HFFc6 (cell line): ENCODE data around the gene NSMCE4A. TPM values are rescaled to one million over a fixed set of nuclear protein-coding genes. Genes with fewer than 3 reads are reported as not detected.
A peak's percentile ranks its signal among the peaks of the same experiment; 100 is the strongest.
"Not testable (repeated sequence)": the region's sequence is repeated elsewhere in the genome, so short reads cannot be mapped to it uniquely, and the experiment has no call there.

Experiments used
- DNase-seq: peaks from one replicate; pipeline ENCODE4 v3.0.0-alpha.2; 2018
- H3K27ac Mint-ChIP-seq: 2 replicates; pipeline ENCODE4 v1.8.0; 2020; ENCODE audit warnings: mild to moderate bottlenecking, mixed read lengths
- H3K27me3 Mint-ChIP-seq: 2 replicates; pipeline ENCODE4 v1.8.0; 2021; ENCODE audit warnings: mild to moderate bottlenecking, moderate library complexity, mixed read lengths; ENCODE audit not compliant: insufficient read depth
- H3K36me3 Mint-ChIP-seq: 2 replicates; pipeline ENCODE4 v1.8.0; 2021; ENCODE audit warnings: low read depth, mixed read lengths
- H3K4me1 Mint-ChIP-seq: 2 replicates; pipeline ENCODE4 v1.8.0; 2020; ENCODE audit warnings: low read depth, mixed read lengths
- H3K4me3 Mint-ChIP-seq: 2 replicates; pipeline ENCODE4 v1.8.0; 2020; ENCODE audit warnings: mild to moderate bottlenecking, moderate library complexity, mixed read lengths
- H3K9me3 Mint-ChIP-seq: 2 replicates; pipeline ENCODE4 v1.8.0; 2020; ENCODE audit warnings: mild to moderate bottlenecking, mixed read lengths
- total RNA-seq, 6 experiments: library from RNA; stranded (reverse); fragmentation: NEBNext Ultra II Directional; extraction: Animal tissue kit (Norgen Biotek cat#: 25700); gene quantifications; 2 replicates in 1 of 6; 3 replicates in 5 of 6; pipeline ENCODE4 v1.2.3, GENCODE V29; 2021
- TF ChIP-seq, protein P1 (sequence below): fragments of 200-600 bp; sonication (generic); IDR thresholded peaks from 2 replicates; pipeline ENCODE4 v1.5.0; 2021; ENCODE audit warnings: antibody characterized with exemption, mild to moderate bottlenecking

NSMCE4A gene
- total RNA-seq, 6 experiments from 2014 or later: 15.2 to 22.7 (median 20.8) TPM

DNA sequence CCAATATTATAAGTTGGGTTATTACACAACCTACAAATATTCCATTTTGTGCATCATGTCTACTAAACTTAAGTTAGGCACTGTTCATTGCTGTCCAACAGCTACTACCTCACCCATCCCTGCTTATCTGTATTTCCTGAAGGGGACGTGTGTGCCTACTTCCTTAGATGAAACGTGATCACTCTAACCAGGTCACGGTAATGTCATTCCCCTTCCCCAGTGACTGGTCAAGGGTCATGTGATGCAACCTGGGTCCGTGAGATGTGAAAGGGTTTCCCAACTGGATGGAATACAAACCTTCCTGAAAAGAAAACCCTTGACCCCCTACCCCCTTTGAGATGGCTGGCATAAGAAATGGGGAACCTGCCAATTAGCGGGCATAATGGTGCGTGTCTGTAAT is 1.6 kb upstream of the NSMCE4A start:
- H3K36me3 Mint-ChIP-seq: peaks cover 5% of the 10 kb centered on the region; the same call in 1 of the 2 replicates
- TF ChIP-seq, protein P1, sequence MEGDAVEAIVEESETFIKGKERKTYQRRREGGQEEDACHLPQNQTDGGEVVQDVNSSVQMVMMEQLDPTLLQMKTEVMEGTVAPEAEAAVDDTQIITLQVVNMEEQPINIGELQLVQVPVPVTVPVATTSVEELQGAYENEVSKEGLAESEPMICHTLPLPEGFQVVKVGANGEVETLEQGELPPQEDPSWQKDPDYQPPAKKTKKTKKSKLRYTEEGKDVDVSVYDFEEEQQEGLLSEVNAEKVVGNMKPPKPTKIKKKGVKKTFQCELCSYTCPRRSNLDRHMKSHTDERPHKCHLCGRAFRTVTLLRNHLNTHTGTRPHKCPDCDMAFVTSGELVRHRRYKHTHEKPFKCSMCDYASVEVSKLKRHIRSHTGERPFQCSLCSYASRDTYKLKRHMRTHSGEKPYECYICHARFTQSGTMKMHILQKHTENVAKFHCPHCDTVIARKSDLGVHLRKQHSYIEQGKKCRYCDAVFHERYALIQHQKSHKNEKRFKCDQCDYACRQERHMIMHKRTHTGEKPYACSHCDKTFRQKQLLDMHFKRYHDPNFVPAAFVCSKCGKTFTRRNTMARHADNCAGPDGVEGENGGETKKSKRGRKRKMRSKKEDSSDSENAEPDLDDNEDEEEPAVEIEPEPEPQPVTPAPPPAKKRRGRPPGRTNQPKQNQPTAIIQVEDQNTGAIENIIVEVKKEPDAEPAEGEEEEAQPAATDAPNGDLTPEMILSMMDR: no peak
- no peak overlapping the region for H3K27ac Mint-ChIP-seq
- H3K9me3 Mint-ChIP-seq: peaks cover 13% of the 10 kb centered on the region
- H3K4me3 Mint-ChIP-seq: no peak overlapping the region
- DNase-seq: no peak
- H3K27me3 Mint-ChIP-seq: peaks cover 2% of the 10 kb centered on the region; the same call in 1 of the 2 replicates
- H3K4me1 Mint-ChIP-seq: peaks cover 19% of the 10 kb centered on the region

DNA sequence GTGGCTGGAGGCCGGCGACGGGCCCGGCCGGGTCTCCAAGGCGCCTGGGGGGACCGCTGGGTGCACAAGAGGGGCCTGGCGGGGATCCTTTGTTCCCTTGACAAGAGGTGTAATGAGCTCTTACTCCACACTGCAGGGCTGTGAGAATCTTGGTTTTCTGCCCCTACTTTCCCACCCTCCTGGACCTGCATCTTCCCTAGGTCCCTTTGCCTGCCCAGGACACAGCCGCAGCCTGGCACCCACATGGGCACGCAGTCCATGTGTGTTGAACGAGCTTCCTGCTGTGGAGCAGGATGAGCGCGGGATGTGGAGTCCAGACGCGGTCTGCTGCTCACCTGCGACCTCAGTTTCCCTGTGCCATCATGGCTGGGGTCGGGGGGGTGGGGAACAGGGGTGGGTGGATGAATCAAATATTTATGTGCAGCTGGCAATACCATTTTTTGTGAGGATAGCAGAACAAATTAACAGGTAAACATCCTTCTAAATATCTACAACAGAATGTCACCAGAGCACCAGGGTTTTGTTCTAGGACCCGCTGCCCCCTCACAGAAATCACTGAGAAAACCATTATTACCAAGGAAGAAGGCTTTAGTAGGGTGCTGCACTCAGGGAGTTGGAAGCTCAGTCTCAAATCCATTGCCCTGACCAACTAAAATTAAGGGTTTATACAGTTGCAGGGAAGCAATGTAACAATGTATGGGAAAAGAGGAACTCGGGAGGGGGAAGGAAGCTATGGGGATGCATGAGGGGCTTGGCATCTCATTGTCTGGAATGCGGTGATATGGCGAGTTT is 474 bp upstream of the NSMCE4A start:
- no peak overlapping the region for H3K27ac Mint-ChIP-seq
- peaks cover 13% of the 10 kb centered on the region for H3K9me3 Mint-ChIP-seq
- TF ChIP-seq, protein P1: peak; percentile 77
- peak overlapping the region; percentile 74 for H3K4me3 Mint-ChIP-seq
- no peak for DNase-seq
- peaks cover 5% of the 10 kb centered on the region; the same call in 1 of the 2 replicates for H3K36me3 Mint-ChIP-seq
- peaks cover 2% of the 10 kb centered on the region; the same call in 1 of the 2 replicates for H3K27me3 Mint-ChIP-seq
- H3K4me1 Mint-ChIP-seq: peaks cover 19% of the 10 kb centered on the region

DNA sequence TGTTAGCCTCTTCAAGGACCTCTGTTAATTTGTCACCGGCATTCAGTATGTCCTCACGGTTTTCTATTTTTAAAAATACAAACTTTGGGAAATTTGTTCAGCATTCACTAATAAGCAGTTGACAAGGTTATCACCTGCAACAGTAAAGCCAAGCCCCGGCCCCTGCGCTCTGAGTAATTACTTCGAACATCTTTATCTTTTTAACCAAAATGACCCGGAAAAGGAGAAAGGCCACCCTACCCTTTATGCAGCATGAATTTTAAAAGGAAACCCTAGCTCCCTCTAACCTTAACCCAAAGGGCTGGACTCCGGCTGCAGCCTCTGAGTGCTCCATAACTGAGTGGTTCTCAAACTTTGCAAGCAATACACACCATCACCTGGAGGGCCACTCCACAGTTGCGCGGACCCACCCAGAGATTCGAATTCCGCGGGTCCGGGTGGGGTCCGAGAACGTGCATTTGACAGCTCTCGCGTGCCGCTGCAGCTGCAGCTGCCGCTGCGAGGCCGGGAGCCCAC is 940 bp downstream of the NSMCE4A start:
- peaks cover 19% of the 10 kb centered on the region for H3K4me1 Mint-ChIP-seq
- H3K36me3 Mint-ChIP-seq: peaks cover 5% of the 10 kb centered on the region
- peaks cover 13% of the 10 kb centered on the region for H3K9me3 Mint-ChIP-seq
- DNase-seq: no peak
- peaks cover 2% of the 10 kb centered on the region; the same call in 1 of the 2 replicates for H3K27me3 Mint-ChIP-seq
- TF ChIP-seq, protein P1: no peak
- peak overlapping the region; percentile 52 for H3K27ac Mint-ChIP-seq
- peak overlapping the region; percentile 94 for H3K4me3 Mint-ChIP-seq

DNA sequence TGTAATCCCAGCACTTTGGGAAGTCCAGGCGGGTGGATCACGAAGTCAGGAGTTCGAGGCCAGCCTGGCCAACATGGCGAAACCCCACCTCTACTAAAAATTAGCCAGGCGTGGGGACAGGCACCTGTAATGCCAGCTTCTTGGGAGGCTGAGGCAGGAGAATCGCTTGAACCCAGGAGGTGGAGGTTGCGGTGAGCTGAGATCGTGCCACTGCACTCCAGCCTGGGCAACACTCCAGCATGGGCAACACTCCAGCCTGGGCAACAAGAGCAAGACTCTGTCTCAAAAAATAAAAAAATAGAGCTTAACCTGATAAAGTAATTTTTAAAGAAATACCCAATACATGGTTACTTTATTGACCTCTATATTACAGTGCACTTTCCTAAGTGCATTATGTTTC is 5.9 kb downstream of the NSMCE4A start:
- H3K27ac Mint-ChIP-seq, H3K9me3 Mint-ChIP-seq: not testable (repeated sequence)
- H3K36me3 Mint-ChIP-seq: peaks cover 20% of the 10 kb centered on the region

DNA sequence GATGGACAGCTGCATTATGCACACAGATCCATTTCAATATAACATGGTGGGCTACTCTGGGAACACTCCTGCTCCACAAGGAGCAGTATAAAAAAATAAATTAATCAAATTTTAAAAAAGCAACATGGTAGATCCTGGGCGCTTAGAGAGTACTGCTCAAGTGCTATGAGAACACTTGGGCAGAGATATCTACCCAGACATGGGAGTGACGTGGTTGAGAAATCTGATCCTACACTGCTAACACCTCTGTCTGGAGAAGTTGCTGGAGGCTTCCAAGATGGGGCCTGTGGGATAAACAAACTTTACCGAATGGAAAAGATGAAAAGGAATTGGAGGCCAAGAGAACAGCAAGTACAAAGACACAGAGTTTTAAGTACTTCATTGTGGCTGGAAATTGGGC is 9.0 kb downstream of the NSMCE4A start:
- Mint-ChIP-seq H3K4me3 (no peak overlapping the region), H3K36me3 (peaks cover 20% of the 10 kb centered on the region), H3K27me3 (no peaks in the 10 kb centered on the region; the same call in 1 of the 2 replicates), H3K4me1 (no peaks in the 10 kb centered on the region), H3K27ac (no peak overlapping the region), H3K9me3 (no peaks in the 10 kb centered on the region)
- DNase-seq: no peak
- TF ChIP-seq, protein P1: no peak

More for the DNA sequence above, 5.9 kb downstream of the NSMCE4A start:
- H3K4me3 Mint-ChIP-seq, H3K27me3 Mint-ChIP-seq, DNase-seq: not testable (repeated sequence)
- peaks cover 16% of the 10 kb centered on the region for H3K4me1 Mint-ChIP-seq

DNA sequence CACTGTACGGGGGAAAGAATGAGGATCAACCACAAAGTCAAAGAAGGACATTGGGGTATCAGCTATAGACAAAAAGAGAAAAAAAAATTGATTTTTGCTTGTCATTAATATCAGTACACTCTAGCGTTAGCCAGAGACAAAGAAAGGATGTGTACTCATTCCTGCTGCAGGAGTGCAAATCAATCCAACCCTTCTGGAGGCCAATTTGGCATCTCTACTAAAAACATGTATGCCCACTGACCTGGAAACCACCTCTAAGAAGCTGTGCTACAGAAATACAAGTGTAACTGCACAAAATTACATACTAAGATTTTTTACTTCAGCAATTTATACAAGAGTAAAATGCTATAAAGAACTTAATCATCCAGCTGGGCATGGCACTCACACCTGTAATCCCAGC is 13.6 kb downstream of the NSMCE4A start:
- DNase-seq: no peak
- peaks cover 8% of the 10 kb centered on the region for H3K4me1 Mint-ChIP-seq
- TF ChIP-seq, protein P1: no peak
- no peaks in the 10 kb centered on the region for H3K9me3 Mint-ChIP-seq
- H3K27ac Mint-ChIP-seq: no peak overlapping the region
- peaks cover under 1% of the 10 kb centered on the region; the same call in 1 of the 2 replicates for H3K27me3 Mint-ChIP-seq
- peaks cover 21% of the 10 kb centered on the region for H3K36me3 Mint-ChIP-seq
- H3K4me3 Mint-ChIP-seq: no peak overlapping the region
